Fibroblast of lung (primary cell): ENCODE measurements around the gene VDAC2.

ENCODE experiments used
- CTCF ChIP-seq, 2 donors: IDR thresholded peaks in 1 of 2; conservative IDR thresholded peaks in 1 of 2; 1 replicate in 1 of 2; 2 replicates in 1 of 2; pipeline ENCODE4 v1.5.1; 2011 to 2012; ENCODE audit warnings: low read length in 2 of 2, control low read depth in 1 of 2, inconsistent platforms in 1 of 2, low read depth in 1 of 2, mild to moderate bottlenecking in 1 of 2
- EZH2 ChIP-seq: IDR thresholded peaks from 2 replicates; pipeline ENCODE4 v1.5.1; 2012; ENCODE audit warnings: low read length, control low read depth, mild to moderate bottlenecking; ENCODE audit errors: missing control alignments

DNA sequence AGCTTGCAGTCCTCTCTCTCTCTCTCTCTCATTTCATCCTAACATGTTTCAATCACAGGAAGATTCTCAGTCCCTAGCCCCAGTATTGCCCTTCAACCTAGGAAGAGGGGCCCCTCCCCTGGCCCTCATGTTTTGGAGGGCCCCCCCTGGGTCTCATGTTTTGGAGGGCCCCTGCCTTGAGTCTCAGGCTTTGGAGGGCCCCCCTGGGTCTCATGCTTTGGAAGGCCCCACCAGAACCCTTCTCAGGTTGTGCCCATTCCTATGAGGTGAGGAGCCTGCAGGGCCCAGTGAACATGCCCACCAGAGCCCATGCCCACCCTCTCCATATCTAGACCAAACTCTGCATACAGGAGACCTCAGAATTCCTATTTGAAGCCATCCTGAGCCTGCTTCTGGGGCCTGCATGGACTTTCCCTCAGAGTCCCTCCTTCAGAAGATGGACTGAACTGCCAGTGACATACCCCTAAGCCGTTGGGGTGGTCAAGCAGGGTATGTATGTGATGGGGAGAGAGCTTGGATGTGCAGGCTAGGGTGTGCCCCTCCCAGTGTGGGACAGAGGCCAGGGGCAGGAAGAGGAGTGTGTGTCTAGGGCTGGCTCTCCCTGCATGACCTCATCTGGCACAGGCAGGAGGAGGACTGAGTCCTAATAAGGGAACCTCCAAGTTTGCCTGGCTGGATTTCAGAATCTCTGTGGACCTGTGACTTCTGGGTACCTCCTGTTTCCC lies 8.1 kb upstream of the VDAC2 start:
- TF ChIP-seq CTCF (conservative IDR thresholded peaks at IDR 0.05 in 1 of 2, IDR thresholded peaks at IDR 0.05 in 1 of 2; ENCODE audit: low read depth in 1 of 2, low read length in 2 of 2): no peak
- no peak for TF ChIP-seq EZH2
